Measurements from ENCODE around the gene RNF103. TPM values are rescaled to one million over a fixed set of nuclear protein-coding genes. Genes with fewer than 3 reads are reported as not detected.

RNF103 gene
- total RNA-seq, 1 experiment from 2014 or later = 34.1 TPM

DNA sequence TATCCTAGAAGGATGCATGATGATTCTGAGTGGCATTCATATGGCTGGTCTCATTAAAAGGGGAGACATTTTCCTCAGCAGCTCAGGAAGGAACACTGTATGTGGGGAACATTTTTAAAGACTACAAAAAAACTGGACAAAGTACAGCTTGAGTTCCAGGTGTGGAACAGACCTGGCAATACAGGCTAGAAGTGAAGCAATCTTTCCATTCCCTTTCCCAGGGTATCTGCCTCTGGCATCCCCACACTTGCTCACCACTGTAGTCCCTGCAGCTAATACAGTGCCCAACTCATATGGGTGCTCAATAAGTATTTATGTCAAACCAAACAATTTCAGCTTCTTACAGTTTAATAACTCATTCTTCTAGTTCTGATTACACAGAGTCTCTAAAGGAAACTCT is 8.1 kb downstream of the RNF103 start:
- no peak overlapping the region for H3K27ac Mint-ChIP-seq (ENCODE audit: unreplicated experiment)
- no peak for DNase-seq
- CTCF ChIA-PET = interaction anchor here (0.6 to 1.0 kb wide), 2 partner anchors 96 to 219 kb away, joined by 3 read pairs; no protein-coding TSS in a partner anchor
- no peak overlapping the region for H3K4me3 Mint-ChIP-seq (ENCODE audit: low read depth, unreplicated experiment)
- TF ChIP-seq, protein P1, sequence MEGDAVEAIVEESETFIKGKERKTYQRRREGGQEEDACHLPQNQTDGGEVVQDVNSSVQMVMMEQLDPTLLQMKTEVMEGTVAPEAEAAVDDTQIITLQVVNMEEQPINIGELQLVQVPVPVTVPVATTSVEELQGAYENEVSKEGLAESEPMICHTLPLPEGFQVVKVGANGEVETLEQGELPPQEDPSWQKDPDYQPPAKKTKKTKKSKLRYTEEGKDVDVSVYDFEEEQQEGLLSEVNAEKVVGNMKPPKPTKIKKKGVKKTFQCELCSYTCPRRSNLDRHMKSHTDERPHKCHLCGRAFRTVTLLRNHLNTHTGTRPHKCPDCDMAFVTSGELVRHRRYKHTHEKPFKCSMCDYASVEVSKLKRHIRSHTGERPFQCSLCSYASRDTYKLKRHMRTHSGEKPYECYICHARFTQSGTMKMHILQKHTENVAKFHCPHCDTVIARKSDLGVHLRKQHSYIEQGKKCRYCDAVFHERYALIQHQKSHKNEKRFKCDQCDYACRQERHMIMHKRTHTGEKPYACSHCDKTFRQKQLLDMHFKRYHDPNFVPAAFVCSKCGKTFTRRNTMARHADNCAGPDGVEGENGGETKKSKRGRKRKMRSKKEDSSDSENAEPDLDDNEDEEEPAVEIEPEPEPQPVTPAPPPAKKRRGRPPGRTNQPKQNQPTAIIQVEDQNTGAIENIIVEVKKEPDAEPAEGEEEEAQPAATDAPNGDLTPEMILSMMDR (IDR thresholded peaks at IDR 0.05; ENCODE audit: unreplicated experiment) = no peak
- intact Hi-C loops (cut with micrococcal nuclease; ENCODE audit: unreplicated experiment) = loop anchor here (10.0 kb wide), 1 partner anchor 101 kb away; no protein-coding TSS in a partner anchor
- peaks cover 22% of the 10 kb centered on the region for H3K36me3 Mint-ChIP-seq (ENCODE audit: insufficient read depth, unreplicated experiment)
- BruUV-seq (replicated peaks) = no TSS peak
- H3K9me3 Mint-ChIP-seq (ENCODE audit: low read depth, unreplicated experiment) = no peaks in the 10 kb centered on the region
- H3K4me1 Mint-ChIP-seq (ENCODE audit: low read depth, unreplicated experiment) = peaks cover 16% of the 10 kb centered on the region
- no peaks in the 10 kb centered on the region for H3K27me3 Mint-ChIP-seq (ENCODE audit: unreplicated experiment)

DNA sequence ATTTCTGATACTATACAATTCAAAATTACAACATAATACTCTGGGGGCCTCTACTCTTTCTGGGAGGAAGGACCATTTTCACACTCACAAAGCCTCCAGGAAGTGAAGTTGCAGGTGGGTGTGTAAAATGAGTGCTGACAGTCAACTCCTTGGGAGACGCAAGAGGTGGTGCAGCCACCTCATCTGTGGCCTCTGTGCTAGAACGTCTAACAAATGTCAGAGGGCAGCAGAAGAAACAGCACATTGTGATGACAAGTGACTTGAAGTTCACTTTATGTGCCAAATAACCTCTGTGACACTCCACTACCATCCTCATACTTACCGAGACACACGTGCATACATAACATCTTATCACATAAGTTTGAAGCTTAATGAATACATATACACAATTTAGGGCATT is 10.2 kb downstream of the RNF103 start:
- Mint-ChIP-seq H3K9me3 (ENCODE audit: low read depth, unreplicated experiment) (no peaks in the 10 kb centered on the region), H3K4me1 (ENCODE audit: low read depth, unreplicated experiment) (peaks cover 16% of the 10 kb centered on the region), H3K36me3 (ENCODE audit: insufficient read depth, unreplicated experiment) (peaks cover 13% of the 10 kb centered on the region), H3K27me3 (ENCODE audit: unreplicated experiment) (no peaks in the 10 kb centered on the region), H3K4me3 (ENCODE audit: low read depth, unreplicated experiment) (no peak overlapping the region), H3K27ac (ENCODE audit: unreplicated experiment) (no peak overlapping the region)
- BruUV-seq (replicated peaks) = no TSS peak
- DNase-seq = no peak
- intact Hi-C loops (cut with micrococcal nuclease; ENCODE audit: unreplicated experiment) = loop anchor here (10.0 kb wide), 1 partner anchor 99 kb away; no protein-coding TSS in a partner anchor
- CTCF ChIA-PET = no interaction called here
- TF ChIP-seq, protein P1 (IDR thresholded peaks at IDR 0.05; ENCODE audit: unreplicated experiment) = no peak

DNA sequence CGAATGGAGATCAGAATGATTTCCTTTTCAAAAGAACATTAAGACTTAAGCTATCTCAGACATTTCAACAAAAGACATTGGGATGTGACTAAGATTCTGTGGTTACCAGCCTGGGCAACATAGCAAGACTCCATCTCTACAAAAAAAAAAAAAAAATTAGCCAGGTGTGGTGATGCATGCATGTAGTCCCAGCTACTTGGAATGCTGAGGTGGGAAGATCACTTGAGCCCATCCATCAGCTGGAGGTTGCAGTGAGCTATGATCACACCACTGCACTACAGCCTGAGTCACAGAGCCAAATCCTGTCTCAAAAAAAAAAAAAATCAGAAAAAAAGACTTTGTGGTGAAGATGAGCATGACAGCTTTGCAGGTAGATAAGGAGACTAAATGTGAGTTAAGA is 12.8 kb downstream of the RNF103 start:
- Mint-ChIP-seq H3K27me3 (ENCODE audit: unreplicated experiment) (no peaks in the 10 kb centered on the region), H3K4me1 (ENCODE audit: low read depth, unreplicated experiment) (peaks cover 3% of the 10 kb centered on the region), H3K9me3 (ENCODE audit: low read depth, unreplicated experiment) (no peaks in the 10 kb centered on the region), H3K4me3 (ENCODE audit: low read depth, unreplicated experiment) (no peak overlapping the region), H3K27ac (ENCODE audit: unreplicated experiment) (no peak overlapping the region), H3K36me3 (ENCODE audit: insufficient read depth, unreplicated experiment) (peaks cover 13% of the 10 kb centered on the region)
- CTCF ChIA-PET = no interaction called here
- intact Hi-C loops (cut with micrococcal nuclease; ENCODE audit: unreplicated experiment) = loop anchor here (10.0 kb wide), 1 partner anchor 96 kb away; no protein-coding TSS in a partner anchor
- no TSS peak for BruUV-seq (replicated peaks)
- TF ChIP-seq, protein P1 (IDR thresholded peaks at IDR 0.05; ENCODE audit: unreplicated experiment) = no peak
- DNase-seq = no peak

DNA sequence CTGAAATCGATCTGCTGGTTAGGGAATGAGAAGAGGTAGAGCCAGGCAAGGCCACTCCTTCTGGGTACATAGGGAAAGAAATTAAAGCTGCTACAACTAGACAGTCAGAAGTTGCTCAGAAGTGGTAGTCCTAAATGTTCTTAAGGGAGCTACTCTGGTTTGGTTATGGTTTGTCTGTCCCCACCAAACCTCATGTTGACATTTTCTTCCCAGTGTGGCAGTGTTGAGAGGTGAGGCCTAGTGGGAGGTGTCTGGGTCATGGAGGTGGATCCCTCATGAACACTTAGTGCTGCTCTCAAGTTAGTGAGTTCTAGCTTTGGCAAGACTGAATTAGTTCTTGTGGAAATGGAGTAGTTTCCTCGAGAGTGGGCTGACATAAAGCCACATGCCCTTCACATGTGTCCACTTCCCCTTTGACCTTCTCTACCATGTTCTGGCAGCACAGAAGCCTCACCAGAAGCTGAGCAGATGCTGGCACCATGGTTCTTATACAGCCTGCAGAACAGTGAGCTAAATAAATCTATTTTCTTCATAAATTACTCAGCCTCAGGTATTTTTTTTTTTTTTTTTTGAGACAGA is 14.7 kb downstream of the RNF103 start:
- Mint-ChIP-seq H3K4me3 (ENCODE audit: low read depth, unreplicated experiment) (no peak overlapping the region), H3K27ac (ENCODE audit: unreplicated experiment) (no peak overlapping the region), H3K9me3 (ENCODE audit: low read depth, unreplicated experiment) (no peaks in the 10 kb centered on the region), H3K36me3 (ENCODE audit: insufficient read depth, unreplicated experiment) (peaks cover 13% of the 10 kb centered on the region), H3K4me1 (ENCODE audit: low read depth, unreplicated experiment) (no peaks in the 10 kb centered on the region), H3K27me3 (ENCODE audit: unreplicated experiment) (no peaks in the 10 kb centered on the region)
- no peak for DNase-seq
- intact Hi-C loops (cut with micrococcal nuclease; ENCODE audit: unreplicated experiment) = no loop called here
- TF ChIP-seq, protein P1 (IDR thresholded peaks at IDR 0.05; ENCODE audit: unreplicated experiment) = no peak
- CTCF ChIA-PET = no interaction called here
- BruUV-seq (replicated peaks) = no TSS peak

Measured in Calu3 (cell line).